Activated CD8-positive, alpha-beta memory T cell treated with anti-CD3 and anti-CD28 coated beads for 48 hours (primary cell): ENCODE data around the gene FOXD4.
"Not testable (repeated sequence)": the region's sequence is repeated elsewhere in the genome, so short reads cannot be mapped to it uniquely, and the experiment has no call there.

Experiments
- DNase-seq, 3 experiments: peaks; one replicate each; pipeline ENCODE4 v3.0.0-alpha.2; 2020; ENCODE audit warnings: low read depth in 2 of 3, low spot score in 2 of 3

Gene FOXD4

DNA sequence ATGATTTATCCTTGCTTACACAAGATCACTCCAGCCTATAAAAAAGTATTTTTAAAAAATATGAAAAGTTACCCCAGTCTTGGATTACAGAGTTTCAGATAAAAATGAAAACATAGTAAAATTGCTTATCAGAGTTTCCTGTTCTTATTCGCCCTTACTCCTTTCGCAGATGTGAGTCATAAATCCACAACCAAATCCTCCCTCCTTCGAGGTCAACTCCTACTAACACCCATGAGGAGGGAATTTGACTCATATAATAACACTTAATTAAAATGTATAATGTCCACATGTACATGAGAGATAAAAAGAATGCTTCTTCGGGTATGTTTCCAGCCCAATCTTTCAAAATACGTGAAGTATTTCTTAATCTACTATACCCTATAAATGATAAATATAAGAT is 23.9 kb downstream of the FOXD4 start:
- DNase-seq = not testable (repeated sequence)

DNA sequence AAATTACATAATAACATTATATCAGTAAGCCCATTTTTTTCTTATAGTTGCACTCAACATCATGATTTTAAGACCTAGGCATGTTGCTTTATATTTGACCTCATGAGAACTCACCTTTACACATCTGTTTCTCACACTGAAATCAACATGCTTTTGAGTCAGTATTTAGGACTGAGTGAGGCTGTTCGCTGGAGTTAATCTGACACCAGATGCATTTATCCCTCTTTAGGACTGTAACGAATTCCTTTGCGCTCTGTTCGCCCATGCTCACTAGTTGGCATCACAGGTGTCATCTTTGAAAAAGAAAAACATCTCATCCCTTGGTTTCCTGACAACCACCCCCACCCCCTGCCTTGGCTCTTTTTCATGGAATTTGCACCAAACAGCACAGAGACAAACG is 24.3 kb downstream of the FOXD4 start:
- not testable (repeated sequence) for DNase-seq

DNA sequence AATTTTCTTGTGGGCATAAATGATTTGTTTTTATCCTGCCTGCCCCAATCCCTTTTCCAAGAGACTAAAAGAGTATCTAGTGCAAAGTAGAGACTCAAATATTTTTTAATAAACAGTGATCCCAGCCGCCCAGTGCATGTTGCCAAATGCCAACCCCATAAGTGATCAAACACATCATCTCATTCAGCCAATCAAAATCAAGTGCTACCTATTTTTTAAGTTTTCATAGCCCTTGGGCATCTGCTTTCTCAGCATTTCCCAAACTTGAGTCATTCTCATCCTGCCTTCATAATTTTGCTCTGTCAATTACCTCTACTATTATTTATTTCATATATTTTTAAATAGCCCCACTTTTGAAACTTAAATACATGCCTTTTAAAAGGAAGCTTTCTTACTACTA is 27.4 kb downstream of the FOXD4 start:
- not testable (repeated sequence) for DNase-seq

DNA sequence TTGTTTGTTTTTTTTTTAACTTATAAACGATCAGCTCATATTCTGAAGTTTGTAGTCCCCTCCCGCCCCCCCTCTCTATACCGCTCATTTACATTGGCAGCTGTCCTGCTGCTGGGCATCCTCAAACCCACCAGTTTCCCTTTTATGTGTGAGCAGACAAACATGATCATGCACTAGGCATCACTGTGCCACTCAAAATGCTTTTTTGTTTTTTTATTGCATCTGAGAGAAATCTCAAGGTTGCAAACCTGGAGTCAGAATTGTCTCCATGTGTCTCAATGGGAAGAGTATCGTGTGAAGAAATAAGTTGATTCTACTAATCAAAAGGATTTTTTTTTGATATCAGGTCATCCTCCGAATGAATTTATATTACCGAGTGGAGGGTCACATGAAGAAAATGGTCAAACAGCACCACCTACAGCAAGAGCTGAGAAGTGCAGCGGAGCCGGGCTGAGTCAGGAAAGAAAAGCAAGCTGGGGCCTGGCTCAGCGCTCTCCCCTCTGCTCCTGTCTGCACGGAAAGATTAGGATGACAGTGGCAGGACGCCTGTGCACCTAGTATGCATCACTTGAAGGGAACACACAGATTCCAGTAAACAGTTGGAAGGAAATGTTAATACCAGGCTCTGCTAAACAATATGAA is 29.7 kb downstream of the FOXD4 start:
- DNase-seq = not testable (repeated sequence)

DNA sequence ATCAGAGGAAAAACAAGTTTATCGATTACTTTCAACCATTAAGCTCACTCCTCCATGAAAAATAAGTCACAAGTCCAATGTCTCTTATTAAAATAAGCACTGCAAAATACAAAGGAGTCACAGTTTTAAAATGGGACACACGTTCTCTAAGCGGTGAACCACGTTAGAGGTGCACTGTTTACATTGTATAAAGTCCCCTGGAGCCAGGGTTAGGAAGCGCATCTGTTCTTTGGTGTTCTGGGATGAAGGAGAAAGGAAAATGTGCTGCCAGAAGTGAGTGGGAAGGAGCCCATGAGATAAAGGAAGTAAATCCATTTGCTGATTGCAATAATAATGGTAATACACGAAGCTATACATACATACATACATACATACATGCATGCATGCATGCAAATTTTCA is 30.4 kb downstream of the FOXD4 start:
- not testable (repeated sequence) for DNase-seq

DNA sequence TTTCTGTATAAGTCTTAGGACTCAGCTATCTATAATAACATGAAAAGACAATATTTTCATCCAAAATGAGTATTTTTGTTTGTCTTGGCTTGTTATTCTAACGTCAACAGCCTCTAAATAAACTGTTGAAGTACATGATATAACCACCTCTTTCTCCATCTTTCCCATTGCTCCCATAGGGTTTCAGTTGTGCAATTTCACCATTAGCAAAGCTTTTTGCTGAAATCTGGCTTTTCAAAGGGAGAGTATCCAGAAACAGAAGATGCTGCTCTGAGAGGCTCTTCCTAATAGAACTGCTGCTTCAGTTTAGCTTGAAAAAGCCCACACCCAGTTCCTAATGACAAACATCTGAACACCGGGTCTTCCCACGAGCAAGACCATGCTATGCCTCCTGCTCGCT is 31.1 kb downstream of the FOXD4 start:
- not testable (repeated sequence) for DNase-seq

DNA sequence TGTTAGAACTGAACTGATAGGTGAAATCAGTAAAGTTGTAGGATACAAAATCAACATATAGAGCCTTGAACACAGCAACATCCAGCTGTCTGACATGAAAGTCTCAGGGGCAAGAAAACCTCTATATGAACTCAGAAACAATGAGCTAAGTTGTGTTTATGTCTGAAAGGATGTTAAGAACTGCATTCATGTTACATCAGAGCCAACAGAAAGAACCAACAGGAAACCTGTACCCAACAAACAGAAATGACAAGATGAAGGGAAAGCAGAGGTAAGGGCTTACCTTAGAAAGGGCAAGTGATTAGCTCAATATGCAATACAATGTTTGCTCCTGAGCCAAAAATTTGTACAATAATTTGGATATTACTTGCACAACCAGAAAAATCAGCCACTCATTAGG is 31.5 kb downstream of the FOXD4 start:
- not testable (repeated sequence) for DNase-seq

DNA sequence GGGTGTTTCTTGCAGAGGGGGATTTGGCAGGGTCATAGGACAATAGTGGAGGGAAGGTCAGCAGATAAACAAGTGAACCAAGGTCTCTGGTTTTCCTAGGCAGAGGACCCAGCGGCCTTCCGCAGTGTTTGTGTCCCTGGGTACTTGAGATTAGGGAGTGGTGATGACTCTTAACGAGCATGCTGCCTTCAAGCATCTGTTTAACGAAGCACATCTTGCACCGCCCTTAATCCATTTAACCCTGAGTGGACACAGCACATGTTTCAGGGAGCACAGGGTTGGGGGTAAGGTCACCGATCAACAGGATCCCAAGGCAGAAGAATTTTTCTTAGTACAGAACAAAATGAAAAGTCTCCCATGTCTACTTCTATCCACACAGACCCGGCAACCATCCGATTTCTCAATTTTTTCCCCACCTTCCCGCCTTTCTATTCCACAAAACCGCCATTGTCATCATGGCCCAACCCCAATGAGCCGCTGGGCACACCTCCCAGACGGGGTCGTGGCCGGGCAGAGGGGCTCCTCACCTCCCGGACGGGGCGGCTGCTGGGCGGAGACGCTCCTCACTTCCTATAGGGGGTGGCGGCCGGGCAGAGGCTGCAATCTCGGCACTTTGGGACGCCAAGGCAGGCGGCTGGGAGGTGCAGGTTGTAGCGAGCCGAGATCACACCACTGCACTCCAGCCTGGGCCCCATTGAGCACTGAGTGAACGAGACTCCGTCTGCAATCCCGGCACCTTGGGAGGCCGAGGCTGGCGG is 35.1 kb downstream of the FOXD4 start:
- DNase-seq = not testable (repeated sequence)

DNA sequence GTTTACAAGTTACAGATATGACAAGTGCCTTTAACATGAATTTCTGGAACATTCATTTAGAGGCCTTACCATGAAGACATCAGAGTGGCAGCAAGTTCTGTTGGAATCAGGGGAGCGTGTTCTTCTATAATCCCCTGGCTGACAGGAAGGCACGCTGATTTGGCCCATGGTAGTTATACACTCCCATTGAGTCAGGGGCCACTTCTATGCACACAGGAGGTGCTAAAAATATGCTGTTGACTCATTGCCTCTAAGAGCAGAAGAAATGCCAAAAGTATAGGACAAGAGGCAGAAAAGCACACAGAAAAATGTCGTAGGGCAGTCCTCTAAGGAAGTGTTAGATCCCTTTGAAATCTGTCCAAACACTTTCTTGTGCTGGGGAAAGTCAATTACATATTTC is 39.9 kb downstream of the FOXD4 start:
- not testable (repeated sequence) for DNase-seq

DNA sequence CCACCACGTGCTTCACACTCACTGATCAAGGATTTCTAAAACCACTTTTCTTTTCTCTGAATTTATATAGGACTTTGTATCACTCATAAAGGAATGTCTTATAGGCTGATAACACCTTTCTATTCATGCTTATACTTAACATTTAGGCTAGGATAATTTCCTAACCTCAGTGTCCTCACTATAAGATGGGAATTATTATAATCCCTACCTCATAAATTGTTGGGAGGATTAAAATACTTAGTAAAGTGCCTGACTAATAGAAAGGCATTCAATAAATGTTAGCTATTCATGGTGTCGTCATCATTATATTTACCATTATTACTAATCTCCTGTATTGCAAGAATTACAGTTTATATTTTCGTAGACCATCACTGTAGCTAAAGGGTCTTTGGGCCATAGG is 41.8 kb downstream of the FOXD4 start:
- not testable (repeated sequence) for DNase-seq

DNA sequence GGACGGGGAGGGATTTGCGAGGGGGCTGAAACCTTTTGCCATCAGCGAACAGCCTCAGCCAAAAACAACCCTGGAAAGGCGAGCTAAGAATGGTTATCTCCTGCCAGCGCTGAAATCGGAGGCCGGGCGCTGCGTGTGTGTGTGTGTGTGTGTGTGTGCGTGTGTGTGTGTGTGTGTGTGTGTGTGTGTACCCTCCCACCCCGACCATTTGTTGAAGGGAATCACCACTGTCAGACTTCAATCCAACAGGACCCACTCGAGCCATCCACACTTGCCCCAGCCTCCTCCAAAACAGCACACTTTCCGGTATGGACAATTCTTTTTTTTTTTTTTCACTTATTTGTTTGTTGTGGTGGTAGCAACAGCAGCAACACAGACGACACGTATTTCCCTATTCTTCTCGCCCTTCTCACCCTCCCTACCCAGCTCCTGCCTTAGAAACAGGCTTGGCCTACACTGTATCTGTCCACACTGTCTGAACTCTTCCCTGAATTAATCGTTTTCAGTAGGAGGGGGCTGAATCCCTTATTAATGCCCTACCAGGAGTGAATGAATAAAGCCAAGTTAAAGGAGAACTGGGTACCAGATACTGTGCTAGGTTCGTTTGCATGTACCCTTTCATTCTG is 44.2 kb downstream of the FOXD4 start:
- DNase-seq = not testable (repeated sequence)

DNA sequence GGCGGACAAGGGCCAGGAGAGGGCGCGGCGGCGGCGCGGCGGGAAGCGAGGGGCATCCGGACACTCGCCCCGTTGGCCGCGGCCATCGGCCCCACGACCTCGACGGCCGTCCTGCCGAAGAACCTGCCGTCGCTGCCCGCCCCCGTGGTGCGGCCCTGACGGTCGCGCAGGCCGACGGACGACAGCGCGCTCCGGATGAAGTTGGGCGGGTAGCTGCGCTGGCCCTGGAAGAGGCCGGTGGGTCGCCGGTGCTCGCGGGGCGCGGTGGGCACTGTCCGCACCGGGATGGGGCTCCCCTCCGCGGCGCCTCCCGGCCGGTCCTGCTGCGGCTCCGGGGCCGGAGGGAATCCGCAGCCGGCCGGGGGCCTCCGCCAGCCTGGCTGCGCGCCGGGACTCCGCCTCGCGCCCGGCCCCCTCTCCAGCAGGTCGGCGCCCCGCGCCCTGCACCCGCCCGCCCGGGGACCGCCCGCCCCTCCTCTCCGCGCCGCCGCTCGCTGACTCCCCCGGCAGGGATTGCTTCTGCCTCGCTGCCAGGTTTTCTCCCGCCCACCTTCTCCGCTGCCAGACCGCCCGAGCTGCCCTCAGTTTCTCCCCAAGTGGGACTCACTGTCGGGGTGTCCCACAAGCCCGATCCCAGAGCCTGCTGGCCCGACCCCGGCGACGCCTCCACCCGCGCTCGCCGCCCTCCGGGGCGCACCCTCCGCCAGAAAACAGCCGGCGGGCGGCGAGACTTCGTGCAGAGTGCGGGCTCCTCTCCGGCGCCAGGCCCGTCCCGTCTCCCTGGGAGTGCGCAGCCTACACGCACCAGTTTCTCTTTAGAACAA is 44.9 kb downstream of the FOXD4 start:
- DNase-seq = peak in 1 of 3 experiments; percentile 1
